Activated naive CD8-positive, alpha-beta T cell treated with anti-CD3 and anti-CD28 coated beads for 36 hours (primary cell): Measurements from ENCODE around the gene ABL2. TPM values are rescaled to one million over a fixed set of nuclear protein-coding genes. Genes with fewer than 3 reads are reported as not detected.
A peak's percentile ranks its signal among the peaks of the same experiment; 100 is the strongest.
"Not testable (repeated sequence)": the region's sequence is repeated elsewhere in the genome, so short reads cannot be mapped to it uniquely, and the experiment has no call there.

Experiments
- DNase-seq: peaks from one replicate; pipeline ENCODE4 v3.0.0; 2021
- H3K27ac Mint-ChIP-seq: one replicate; pipeline ENCODE4 v1.8.0; 2022; ENCODE audit warnings: mild to moderate bottlenecking, moderate library complexity, mixed read lengths
- H3K27me3 Mint-ChIP-seq: one replicate; pipeline ENCODE4 v1.8.0; 2022; ENCODE audit warnings: mild to moderate bottlenecking, mixed read lengths
- H3K36me3 Mint-ChIP-seq: one replicate; pipeline ENCODE4 v1.8.0; 2021; ENCODE audit warnings: mild to moderate bottlenecking, mixed read lengths
- H3K4me1 Mint-ChIP-seq: one replicate; pipeline ENCODE4 v1.8.0; 2021; ENCODE audit warnings: mixed read lengths
- H3K4me3 Mint-ChIP-seq: one replicate; pipeline ENCODE4 v1.8.0; 2022; ENCODE audit warnings: mild to moderate bottlenecking, moderate library complexity, mixed read lengths
- H3K9me3 Mint-ChIP-seq: one replicate; pipeline ENCODE4 v1.8.0; 2022; ENCODE audit warnings: mixed read lengths
- total RNA-seq, 2 experiments: library from RNA; stranded (reverse); gene quantifications; one replicate each; pipeline ENCODE4 v1.2.3, GENCODE V29; 2021

Gene ABL2
- total RNA-seq: 1 to 10 TPM; 8.5 to 9.3 TPM

GRCh38 chr1:179229214-179230140, at the start of gene ABL2:
TSS of gene ABL2 (minus strand) at chr1:179229677. CDS start at chr1:179229397, 280 bp downstream.
- Mint-ChIP-seq H3K4me1 (peaks cover 33% of the 10 kb centered on the region), H3K27ac (peak within 1 kb of the TSS; percentile 88), H3K4me3 (peak within 1 kb of the TSS; percentile 90), H3K36me3 (peaks cover 7% of the 10 kb centered on the region), H3K27me3 (no peaks in the 10 kb centered on the region), H3K9me3 (no peaks in the 10 kb centered on the region)
- DNase-seq: peak; percentile 55

GRCh38 chr1:179278920-179279319, 49.4 kb upstream of the ABL2 start:
- Mint-ChIP-seq H3K27ac (no peak overlapping the region), H3K4me3 (no peak overlapping the region), H3K36me3 (peaks cover 5% of the 10 kb centered on the region), H3K4me1 (peaks cover 2% of the 10 kb centered on the region), H3K9me3 (peaks cover 10% of the 10 kb centered on the region), H3K27me3 (no peaks in the 10 kb centered on the region)
- no peak for DNase-seq

GRCh38 chr1:179274424-179274823, 44.9 kb upstream of the ABL2 start:
- DNase-seq, H3K36me3 Mint-ChIP-seq, H3K4me1 Mint-ChIP-seq, H3K27ac Mint-ChIP-seq, H3K27me3 Mint-ChIP-seq, H3K4me3 Mint-ChIP-seq, H3K9me3 Mint-ChIP-seq: not testable (repeated sequence)

- peaks cover 4% of the 10 kb centered on the region for H3K4me1 Mint-ChIP-seq
- no peaks in the 10 kb centered on the region for H3K36me3 Mint-ChIP-seq
- no peak overlapping the region for H3K4me3 Mint-ChIP-seq
- no peaks in the 10 kb centered on the region for H3K9me3 Mint-ChIP-seq
- DNase-seq: no peak
- H3K27me3 Mint-ChIP-seq: no peaks in the 10 kb centered on the region
- H3K27ac Mint-ChIP-seq: no peak overlapping the region
Observed at GRCh38 chr1:179269071-179269470, 39.6 kb upstream of the ABL2 start.

GRCh38 chr1:179264507-179264906, 35.0 kb upstream of the ABL2 start:
- H3K27me3 Mint-ChIP-seq: no peaks in the 10 kb centered on the region
- no peak overlapping the region for H3K27ac Mint-ChIP-seq
- DNase-seq: no peak
- peaks cover 4% of the 10 kb centered on the region for H3K4me1 Mint-ChIP-seq
- H3K36me3 Mint-ChIP-seq: no peaks in the 10 kb centered on the region
- H3K9me3 Mint-ChIP-seq: no peaks in the 10 kb centered on the region
- H3K4me3 Mint-ChIP-seq: no peak overlapping the region

GRCh38 chr1:179263121-179263520, 33.6 kb upstream of the ABL2 start:
- Mint-ChIP-seq H3K27me3 (no peaks in the 10 kb centered on the region), H3K9me3 (no peaks in the 10 kb centered on the region), H3K36me3 (no peaks in the 10 kb centered on the region), H3K4me1 (no peaks in the 10 kb centered on the region), H3K27ac (no peak overlapping the region), H3K4me3 (no peak overlapping the region)
- no peak for DNase-seq

GRCh38 chr1:179262183-179262582, 32.7 kb upstream of the ABL2 start:
- no peaks in the 10 kb centered on the region for H3K36me3 Mint-ChIP-seq
- no peak for DNase-seq
- no peaks in the 10 kb centered on the region for H3K9me3 Mint-ChIP-seq
- no peak overlapping the region for H3K27ac Mint-ChIP-seq
- H3K27me3 Mint-ChIP-seq: no peaks in the 10 kb centered on the region
- H3K4me3 Mint-ChIP-seq: no peak overlapping the region
- no peaks in the 10 kb centered on the region for H3K4me1 Mint-ChIP-seq

- H3K9me3 Mint-ChIP-seq: no peaks in the 10 kb centered on the region
- H3K36me3 Mint-ChIP-seq: no peaks in the 10 kb centered on the region
- no peaks in the 10 kb centered on the region for H3K4me1 Mint-ChIP-seq
- no peak for DNase-seq
- no peak overlapping the region for H3K4me3 Mint-ChIP-seq
- H3K27me3 Mint-ChIP-seq: no peaks in the 10 kb centered on the region
- no peak overlapping the region for H3K27ac Mint-ChIP-seq
Observed at GRCh38 chr1:179253286-179253972, 24.0 kb upstream of the ABL2 start.

GRCh38 chr1:179252606-179253005, 23.1 kb upstream of the ABL2 start:
- Mint-ChIP-seq H3K36me3 (no peaks in the 10 kb centered on the region), H3K4me1 (no peaks in the 10 kb centered on the region), H3K4me3 (no peak overlapping the region), H3K9me3 (no peaks in the 10 kb centered on the region), H3K27me3 (no peaks in the 10 kb centered on the region), H3K27ac (no peak overlapping the region)
- no peak for DNase-seq

- no peak for DNase-seq
- Mint-ChIP-seq H3K36me3 (no peaks in the 10 kb centered on the region), H3K27me3 (no peaks in the 10 kb centered on the region), H3K27ac (no peak overlapping the region), H3K4me1 (no peaks in the 10 kb centered on the region), H3K9me3 (no peaks in the 10 kb centered on the region), H3K4me3 (no peak overlapping the region)
Observed at GRCh38 chr1:179251675-179252074, 22.2 kb upstream of the ABL2 start.

- Mint-ChIP-seq H3K27ac (no peak overlapping the region), H3K4me1 (no peaks in the 10 kb centered on the region), H3K9me3 (no peaks in the 10 kb centered on the region), H3K36me3 (no peaks in the 10 kb centered on the region), H3K4me3 (no peak overlapping the region), H3K27me3 (no peaks in the 10 kb centered on the region)
- no peak for DNase-seq
Observed at GRCh38 chr1:179247923-179248322, 18.4 kb upstream of the ABL2 start.

- not testable (repeated sequence) for H3K27me3 Mint-ChIP-seq, H3K9me3 Mint-ChIP-seq, DNase-seq, H3K27ac Mint-ChIP-seq, H3K4me1 Mint-ChIP-seq, H3K4me3 Mint-ChIP-seq, H3K36me3 Mint-ChIP-seq
Observed at GRCh38 chr1:179245426-179245825, 15.9 kb upstream of the ABL2 start.

GRCh38 chr1:179241530-179242097, 12.1 kb upstream of the ABL2 start:
- no peaks in the 10 kb centered on the region for H3K4me1 Mint-ChIP-seq
- H3K27ac Mint-ChIP-seq: no peak overlapping the region
- H3K27me3 Mint-ChIP-seq: no peaks in the 10 kb centered on the region
- DNase-seq: no peak
- H3K9me3 Mint-ChIP-seq: no peaks in the 10 kb centered on the region
- no peak overlapping the region for H3K4me3 Mint-ChIP-seq
- no peaks in the 10 kb centered on the region for H3K36me3 Mint-ChIP-seq

GRCh38 chr1:179237222-179237621, 7.7 kb upstream of the ABL2 start:
- no peak for DNase-seq
- no peaks in the 10 kb centered on the region for H3K36me3 Mint-ChIP-seq
- H3K9me3 Mint-ChIP-seq: no peaks in the 10 kb centered on the region
- no peaks in the 10 kb centered on the region for H3K27me3 Mint-ChIP-seq
- H3K27ac Mint-ChIP-seq: no peak overlapping the region
- H3K4me3 Mint-ChIP-seq: no peak overlapping the region
- H3K4me1 Mint-ChIP-seq: no peaks in the 10 kb centered on the region

- H3K36me3 Mint-ChIP-seq: no peaks in the 10 kb centered on the region
- H3K27ac Mint-ChIP-seq: no peak overlapping the region
Observed at GRCh38 chr1:179234863-179235262, 5.4 kb upstream of the ABL2 start.

More at GRCh38 chr1:179234863-179235262, 5.4 kb upstream of the ABL2 start:
- Mint-ChIP-seq H3K4me1 (peaks cover 8% of the 10 kb centered on the region), H3K27me3 (no peaks in the 10 kb centered on the region), H3K9me3 (no peaks in the 10 kb centered on the region), H3K4me3 (no peak overlapping the region)
- no peak for DNase-seq
